Neural progenitor cell (in vitro differentiated cells): ENCODE results near the gene WDR64. TPM values are rescaled to one million over a fixed set of nuclear protein-coding genes. Genes with fewer than 3 reads are reported as not detected.

Source experiments
- DNase-seq: peaks from one replicate; pipeline ENCODE4 v3.0.0-alpha.2; 2016; ENCODE audit warnings: low spot score
- H2AFZ ChIP-seq: fragments of 200-600 bp; sonication (generic); replicated peaks from 2 replicates; pipeline ENCODE4 v1.6.1; 2016; ENCODE audit warnings: antibody characterized with exemption
- H3F3A ChIP-seq: fragments of 200-600 bp; sonication (generic); 2 replicates; pipeline ENCODE4 v1.6.1; 2016; ENCODE audit warnings: antibody characterized with exemption, low read depth
- H3K27ac ChIP-seq: fragments of 200-600 bp; sonication (generic); 2 replicates; pipeline ENCODE4 v1.5.1; 2016; ENCODE audit warnings: mild to moderate bottlenecking
- H3K27me3 ChIP-seq: fragments of 200-600 bp; sonication (generic); 2 replicates; pipeline ENCODE4 v1.6.1; 2016; ENCODE audit warnings: mild to moderate bottlenecking, moderate library complexity
- H3K36me3 ChIP-seq: fragments of 200-600 bp; sonication (generic); 2 replicates; pipeline ENCODE4 v1.5.1; 2016
- H3K4me1 ChIP-seq: fragments of 200-600 bp; sonication (generic); 2 replicates; pipeline ENCODE4 v1.6.1; 2016; ENCODE audit warnings: mixed run types
- H3K4me2 ChIP-seq: fragments of 200-600 bp; sonication (generic); 2 replicates; pipeline ENCODE4 v1.6.1; 2016
- H3K4me3 ChIP-seq: fragments of 200-600 bp; sonication (generic); 2 replicates; pipeline ENCODE4 v1.5.1; 2016
- H3K79me2 ChIP-seq: fragments of 200-600 bp; sonication (generic); 2 replicates; pipeline ENCODE4 v1.6.1; 2016; ENCODE audit warnings: low read depth
- H3K9ac ChIP-seq: fragments of 200-600 bp; sonication (generic); 2 replicates; pipeline ENCODE4 v1.6.1; 2016
- H3K9me3 ChIP-seq: fragments of 200-600 bp; sonication (generic); 2 replicates; pipeline ENCODE4 v1.5.1; 2016; ENCODE audit warnings: low read depth
- H4K20me1 ChIP-seq: fragments of 200-600 bp; sonication (generic); 2 replicates; pipeline ENCODE4 v1.6.1; 2016; ENCODE audit warnings: low read depth
- H3K27ac Mint-ChIP-seq: 3 replicates; pipeline ENCODE4 v1.8.0; 2021; ENCODE audit warnings: mixed read lengths
- H3K27me3 Mint-ChIP-seq: 2 replicates; pipeline ENCODE4 v1.8.0; 2022; ENCODE audit warnings: low read depth, mild to moderate bottlenecking, inconsistent platforms, moderate library complexity, mixed read lengths; ENCODE audit not compliant: insufficient read depth
- H3K36me3 Mint-ChIP-seq: 3 replicates; pipeline ENCODE4 v1.8.0; 2021; ENCODE audit warnings: mixed read lengths
- H3K4me1 Mint-ChIP-seq: 3 replicates; pipeline ENCODE4 v1.8.0; 2021; ENCODE audit warnings: mixed read lengths
- H3K4me3 Mint-ChIP-seq: 3 replicates; pipeline ENCODE4 v1.8.0; 2021; ENCODE audit warnings: mild to moderate bottlenecking, moderate library complexity, mixed read lengths
- H3K9me3 Mint-ChIP-seq: 3 replicates; pipeline ENCODE4 v1.8.0; 2020; ENCODE audit warnings: mixed read lengths
- CTCF ChIP-seq: fragments of 200-600 bp; sonication (generic); IDR thresholded peaks from 2 replicates; pipeline ENCODE4 v1.5.1; 2017; ENCODE audit warnings: antibody characterized with exemption, mild to moderate bottlenecking
- EZH2 ChIP-seq: fragments of 200-600 bp; sonication (generic); IDR thresholded peaks from 2 replicates; pipeline ENCODE4 v1.6.1; 2017; ENCODE audit warnings: antibody characterized with exemption, mild to moderate bottlenecking, moderate library complexity
- EZH2phosphoT487 ChIP-seq: fragments of 200-600 bp; sonication (generic); IDR thresholded peaks from 2 replicates; pipeline ENCODE4 v1.6.1; 2017; ENCODE audit warnings: antibody characterized with exemption
- total RNA-seq: library from RNA; depleted of rRNA; stranded (reverse); fragments of >200 nt; gene quantifications from 2 replicates; pipeline ENCODE4 v1.2.3, GENCODE V29; 2015; ENCODE audit warnings: low replicate concordance

Gene WDR64
- total RNA-seq, 1 donor from 2014 or later: not detected

DNA sequence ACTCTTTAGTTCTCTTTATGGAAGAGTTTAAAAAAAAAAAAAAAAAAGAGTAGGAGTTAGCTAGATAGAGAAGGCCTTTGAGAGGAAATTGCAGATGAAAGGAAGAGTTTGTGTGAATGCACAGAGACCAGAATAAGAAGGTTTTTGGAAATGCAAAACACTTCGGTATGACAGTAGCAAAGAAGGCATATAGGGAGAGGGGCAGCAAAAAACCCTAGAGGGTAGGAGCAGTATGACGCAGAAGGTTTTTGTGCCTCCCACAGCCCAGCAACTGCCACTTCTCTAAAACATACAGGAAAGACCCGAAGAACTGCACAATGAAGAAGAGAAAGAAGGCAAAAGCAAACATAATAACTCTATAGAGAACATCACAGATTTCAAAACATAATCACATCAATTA, 84.3 kb downstream of the WDR64 start:
- no peak overlapping the region for H3K4me3 ChIP-seq
- no peaks in the 10 kb centered on the region for H3K36me3 Mint-ChIP-seq
- no peaks in the 10 kb centered on the region for H3K27me3 Mint-ChIP-seq
- no peak overlapping the region for H3K27ac ChIP-seq
- H2AFZ ChIP-seq: no peak overlapping the region
- H3K4me2 ChIP-seq: no peak overlapping the region
- no peaks in the 10 kb centered on the region for H3K27me3 ChIP-seq
- H3K9me3 Mint-ChIP-seq: no peaks in the 10 kb centered on the region
- no peak overlapping the region for H3K4me3 Mint-ChIP-seq
- TF ChIP-seq EZH2 (no peak), CTCF (peak; percentile 14)
- DNase-seq: peak; percentile 15
- no peaks in the 10 kb centered on the region for H3K9me3 ChIP-seq
- no peaks in the 10 kb centered on the region for H3K4me1 ChIP-seq
- no peak overlapping the region for H3K27ac Mint-ChIP-seq
- H3K9ac ChIP-seq: no peak overlapping the region
- H3K4me1 Mint-ChIP-seq: no peaks in the 10 kb centered on the region
- no peaks in the 10 kb centered on the region for H4K20me1 ChIP-seq
- no peaks in the 10 kb centered on the region for H3K79me2 ChIP-seq
- no peaks in the 10 kb centered on the region for H3F3A ChIP-seq
- H3K36me3 ChIP-seq: no peaks in the 10 kb centered on the region

DNA sequence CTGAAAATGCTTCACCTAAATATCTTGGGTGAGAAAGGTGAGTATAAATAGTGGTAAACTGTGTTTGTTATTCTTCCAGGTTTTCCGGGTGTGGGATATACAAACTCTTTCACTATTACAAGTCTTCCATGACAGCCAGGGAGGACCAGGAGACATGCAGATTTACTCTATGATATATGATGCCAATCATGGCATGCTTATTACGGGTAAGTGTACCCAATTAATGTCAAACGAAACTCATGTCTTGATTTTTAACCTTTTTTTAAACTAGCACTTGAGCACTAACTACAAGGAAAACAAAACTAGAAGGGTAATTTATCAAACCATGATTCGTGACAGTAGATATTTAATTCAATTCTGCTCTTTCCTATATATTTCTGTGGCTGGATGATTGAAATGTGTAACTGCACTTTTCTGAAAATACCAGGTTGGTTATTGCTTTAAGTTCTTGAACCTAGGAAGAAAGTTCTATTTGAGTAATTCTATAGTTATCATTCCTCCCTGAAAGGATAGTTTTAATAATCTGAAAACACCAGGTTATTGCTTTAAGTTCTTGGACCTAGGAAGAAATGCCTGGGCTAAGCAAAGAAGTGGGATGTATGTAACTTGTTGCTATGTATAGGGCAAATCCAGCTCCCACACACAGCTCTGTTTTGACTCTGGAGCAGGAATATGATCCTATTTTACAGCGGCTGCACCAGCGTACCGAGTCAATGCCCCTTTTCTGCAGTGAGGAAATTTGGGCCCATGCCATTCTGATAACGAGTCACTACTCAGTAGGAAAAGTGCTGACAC, 86.4 kb downstream of the WDR64 start:
- Histone ChIP-seq H3K4me3 (no peak overlapping the region), H2AFZ (no peak overlapping the region), H4K20me1 (no peaks in the 10 kb centered on the region), H3K9me3 (no peaks in the 10 kb centered on the region), H3F3A (no peaks in the 10 kb centered on the region), H3K27ac (no peak overlapping the region), H3K9ac (no peak overlapping the region), H3K4me2 (no peak overlapping the region), H3K4me1 (no peaks in the 10 kb centered on the region), H3K27me3 (no peaks in the 10 kb centered on the region), H3K79me2 (no peaks in the 10 kb centered on the region), H3K36me3 (no peaks in the 10 kb centered on the region)
- no peak overlapping the region for H3K27ac Mint-ChIP-seq
- H3K4me3 Mint-ChIP-seq: no peak overlapping the region
- TF ChIP-seq CTCF (no peak), EZH2phosphoT487 (no peak), EZH2 (no peak)
- DNase-seq: no peak
- no peaks in the 10 kb centered on the region for H3K4me1 Mint-ChIP-seq
- no peaks in the 10 kb centered on the region for H3K36me3 Mint-ChIP-seq
- H3K27me3 Mint-ChIP-seq: no peaks in the 10 kb centered on the region
- no peaks in the 10 kb centered on the region for H3K9me3 Mint-ChIP-seq

- Mint-ChIP-seq H3K27ac (no peak overlapping the region), H3K27me3 (no peaks in the 10 kb centered on the region), H3K4me3 (no peak overlapping the region), H3K36me3 (no peaks in the 10 kb centered on the region), H3K4me1 (no peaks in the 10 kb centered on the region), H3K9me3 (no peaks in the 10 kb centered on the region)
- Histone ChIP-seq H3K27ac (no peak overlapping the region), H3K79me2 (no peaks in the 10 kb centered on the region), H3K4me3 (no peak overlapping the region), H3K4me2 (no peak overlapping the region), H3K9me3 (no peaks in the 10 kb centered on the region), H3K36me3 (no peaks in the 10 kb centered on the region), H2AFZ (no peak overlapping the region), H3K27me3 (no peaks in the 10 kb centered on the region), H3F3A (no peaks in the 10 kb centered on the region), H3K9ac (no peak overlapping the region), H3K4me1 (no peaks in the 10 kb centered on the region), H4K20me1 (no peaks in the 10 kb centered on the region)
- TF ChIP-seq CTCF: no peak
- TF ChIP-seq EZH2phosphoT487: no peak
- no peak for TF ChIP-seq EZH2
- DNase-seq: no peak
Measured at GRCh38 chr1:241742084-241742483, 90.0 kb downstream of the WDR64 start.
